ENCODE data around the gene LRP10. TPM values are rescaled to one million over a fixed set of nuclear protein-coding genes. Genes with fewer than 3 reads are reported as not detected.

LRP10 gene
- total and polyA plus RNA-seq, 12 donors: 10.3 to 101 (median 48.0) TPM

GRCh38 chr14:22922294-22922693 is 50.8 kb downstream of the LRP10 start:
- Histone ChIP-seq H3K36me3 (peaks cover 0 to 71% (median 38%) of the 10 kb centered on the region in 9 donors), H3K9me3 (no peaks in the 10 kb centered on the region), H3K27me3 (no peaks in the 10 kb centered on the region), H3K4me3 (no peak overlapping the region), H3K4me1 (peaks cover 7 to 23% (median 19%) of the 10 kb centered on the region in 9 donors), H3K27ac (peak overlapping the region in 1 of 10 donors; percentile 7)
- DNase-seq (no peak), ATAC-seq (no peak)
- intact Hi-C loops (cut with DNase I): no loop called here
- no peak for TF ChIP-seq CTCF (IDR thresholded peaks at IDR 0.05)
- WGBS, 2 donors: 85% methylated on average over 2 of the region's 2 CpGs

GRCh38 chr14:22923746-22924145 is 52.2 kb downstream of the LRP10 start:
- Histone ChIP-seq H3K27me3 (no peaks in the 10 kb centered on the region), H3K36me3 (peaks cover 0 to 74% (median 38%) of the 10 kb centered on the region in 9 donors), H3K9me3 (no peaks in the 10 kb centered on the region), H3K4me1 (peaks cover 7 to 26% (median 24%) of the 10 kb centered on the region in 9 donors), H3K4me3 (no peak overlapping the region), H3K27ac (no peak overlapping the region)
- WGBS, 2 donors: 97 to 98% methylated on average over 5 of the region's 5 CpGs
- no peak for TF ChIP-seq CTCF (IDR thresholded peaks at IDR 0.05)
- intact Hi-C loops (cut with DNase I): no loop called here
- no peak for ATAC-seq
- no peak for DNase-seq

- no peak for ATAC-seq
- Histone ChIP-seq H3K36me3 (peaks cover 0 to 72% (median 36%) of the 10 kb centered on the region in 9 donors), H3K4me3 (no peak overlapping the region), H3K27ac (no peak overlapping the region), H3K9me3 (no peaks in the 10 kb centered on the region), H3K27me3 (no peaks in the 10 kb centered on the region), H3K4me1 (peaks cover 4 to 28% (median 16%) of the 10 kb centered on the region in 9 donors)
- whole genome bisulfite sequencing, 2 donors: 97 to 98% methylated on average over 8 of the region's 8 CpGs
- intact Hi-C loops (cut with DNase I): no loop called here
- no peak for TF ChIP-seq CTCF (IDR thresholded peaks at IDR 0.05)
- no peak for DNase-seq
These were observed 54.0 kb downstream of the LRP10 start for GRCh38 chr14:22925513-22925912.

GRCh38 chr14:22926316-22926715 is 54.8 kb downstream of the LRP10 start:
- H3K36me3 ChIP-seq: peaks cover 0 to 64% (median 33%) of the 10 kb centered on the region in 9 donors
- intact Hi-C loops (cut with DNase I): no loop called here
- 82 to 92% methylated on average over 4 of the region's 4 CpGs for WGBS, 2 donors

More at GRCh38 chr14:22926316-22926715, 54.8 kb downstream of the LRP10 start:
- H3K4me3 ChIP-seq: no peak overlapping the region
- H3K27ac ChIP-seq: no peak overlapping the region
- ATAC-seq: no peak
- DNase-seq: no peak
- H3K4me1 ChIP-seq: peaks cover 4 to 32% (median 14%) of the 10 kb centered on the region in 9 donors
- no peak for TF ChIP-seq CTCF (IDR thresholded peaks at IDR 0.05)
- no peaks in the 10 kb centered on the region for H3K27me3 ChIP-seq
- H3K9me3 ChIP-seq: no peaks in the 10 kb centered on the region

All from heart right ventricle (tissue), 16 donors.